Measurements from ENCODE around the gene PUDP.

GRCh38 chrX:7072856-7073255 lies 75.1 kb downstream of the PUDP start:
- no peak for TF ChIP-seq CTCF (IDR thresholded peaks at IDR 0.05)
- no peak for TF ChIP-seq POLR2A (IDR thresholded peaks at IDR 0.05)
